ENCODE measurements around the gene FGFR2.

The FGFR2 gene

GRCh38 chr10:121553511-121554264 lies 44.6 kb downstream of the FGFR2 start:
- DNase-seq (ENCODE audit: low read depth): no peak

GRCh38 chr10:121552746-121553145 lies 45.5 kb downstream of the FGFR2 start:
- DNase-seq (ENCODE audit: low read depth): no peak

- no peak for DNase-seq (ENCODE audit: low read depth)
Measured at GRCh38 chr10:121551210-121551885, 46.9 kb downstream of the FGFR2 start.

- DNase-seq (ENCODE audit: low read depth): no peak
Measured at GRCh38 chr10:121544301-121544869, 53.9 kb downstream of the FGFR2 start.

GRCh38 chr10:121543545-121543944 lies 54.7 kb downstream of the FGFR2 start:
- DNase-seq (ENCODE audit: low read depth): no peak

- DNase-seq (ENCODE audit: low read depth): no peak
Measured at GRCh38 chr10:121541450-121542120, 56.7 kb downstream of the FGFR2 start.

- DNase-seq (ENCODE audit: low read depth): no peak
Measured at GRCh38 chr10:121540732-121541395, 57.4 kb downstream of the FGFR2 start.

GRCh38 chr10:121539786-121540185 lies 58.5 kb downstream of the FGFR2 start:
- DNase-seq (ENCODE audit: low read depth): no peak

GRCh38 chr10:121536310-121536913 lies 61.8 kb downstream of the FGFR2 start:
- no peak for DNase-seq (ENCODE audit: low read depth)

GRCh38 chr10:121535381-121535780 lies 62.9 kb downstream of the FGFR2 start:
- DNase-seq (ENCODE audit: low read depth): no peak

GRCh38 chr10:121532292-121532864 lies 65.9 kb downstream of the FGFR2 start:
- no peak for DNase-seq (ENCODE audit: low read depth)

GRCh38 chr10:121531830-121532178 lies 66.4 kb downstream of the FGFR2 start:
- no peak for DNase-seq (ENCODE audit: low read depth)

GRCh38 chr10:121531076-121531829 lies 67.0 kb downstream of the FGFR2 start:
- no peak for DNase-seq (ENCODE audit: low read depth)

GRCh38 chr10:121530481-121531075 lies 67.7 kb downstream of the FGFR2 start:
- no peak for DNase-seq (ENCODE audit: low read depth)

GRCh38 chr10:121527690-121528089 lies 70.6 kb downstream of the FGFR2 start:
- no peak for DNase-seq (ENCODE audit: low read depth)

- DNase-seq (ENCODE audit: low read depth): no peak
Measured at GRCh38 chr10:121526801-121527221, 71.4 kb downstream of the FGFR2 start.

GRCh38 chr10:121526135-121526790 lies 72.0 kb downstream of the FGFR2 start:
- DNase-seq (ENCODE audit: low read depth): no peak

GRCh38 chr10:121525251-121526134 lies 72.8 kb downstream of the FGFR2 start:
- no peak for DNase-seq (ENCODE audit: low read depth)

All from fibroblast of gingiva (primary cell).